ENCODE results near the gene SLC26A1. TPM values are rescaled to one million over a fixed set of nuclear protein-coding genes. Genes with fewer than 3 reads are reported as not detected.

Gene SLC26A1
- total RNA-seq, 1 experiment from 2014 or later, result 0.09 TPM

DNA sequence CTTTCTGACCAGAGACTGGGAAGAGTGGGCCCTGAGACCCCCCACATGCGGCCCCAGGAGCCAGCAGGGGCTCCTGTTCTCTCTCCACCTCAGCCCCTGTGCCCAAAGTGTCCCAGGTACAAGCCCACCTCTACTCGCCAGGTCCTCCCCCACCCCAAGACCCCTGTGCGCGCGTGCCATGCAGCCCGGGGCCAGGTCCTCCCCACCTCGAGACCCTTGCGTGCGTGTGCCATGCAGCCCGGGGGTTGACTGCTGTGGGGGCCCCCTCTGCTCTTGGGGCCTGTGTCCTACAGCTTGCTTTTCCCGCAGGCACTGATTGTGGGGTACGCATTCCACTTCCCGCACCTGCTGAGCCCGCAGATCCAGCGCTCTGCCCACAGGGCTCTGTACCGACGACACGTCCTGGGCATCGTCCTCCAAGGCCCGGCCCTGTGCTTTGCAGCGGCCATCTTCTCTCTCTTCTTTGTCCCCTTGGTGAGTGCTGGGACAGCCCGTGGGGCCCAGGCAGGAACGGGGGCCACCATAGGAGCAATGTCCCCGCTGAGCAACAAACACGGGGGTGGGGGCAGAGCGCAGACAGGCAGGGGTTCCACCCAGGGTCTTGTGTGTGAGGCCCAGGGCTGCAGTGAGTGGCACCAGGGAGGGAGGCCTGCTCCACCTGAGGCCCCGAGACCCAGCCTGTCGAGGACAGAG is 40.2 kb downstream of the SLC26A1 start:
- Histone ChIP-seq H3K4me2 (ENCODE audit: insufficient read depth, insufficient read length, low read length) (no peak overlapping the region), H3K4me1 (ENCODE audit: insufficient read depth, low read length) (no peaks in the 10 kb centered on the region), H2BK12ac (ENCODE audit: insufficient read length, low read depth, low read length) (no peak overlapping the region), H4K8ac (replicated peaks; ENCODE audit: insufficient read length, low read depth, low read length) (no peak overlapping the region), H4K20me1 (ENCODE audit: control insufficient read depth, insufficient read depth, insufficient read length) (no peaks in the 10 kb centered on the region), H2BK20ac (ENCODE audit: low read depth, low read length, poor library complexity, severe bottlenecking) (no peak overlapping the region), H3K79me2 (ENCODE audit: insufficient read depth, low read length) (no peaks in the 10 kb centered on the region), H2AK5ac (ENCODE audit: insufficient read length, low read length) (no peak overlapping the region), H3K14ac (ENCODE audit: insufficient read depth, low read length) (no peak overlapping the region; the same call in 1 of the 2 replicates), H3K27ac (ENCODE audit: insufficient read length, low read depth, low read length) (no peak overlapping the region), H3K23me2 (ENCODE audit: insufficient read length, low read depth, low read length, poor library complexity, severe bottlenecking) (no peaks in the 10 kb centered on the region), H3K9me3 (ENCODE audit: control insufficient read depth, low read depth, low read length) (no peaks in the 10 kb centered on the region), H2BK15ac (ENCODE audit: low read depth, low read length) (no peak overlapping the region), H3T11ph (ENCODE audit: low read length) (no peak overlapping the region), H2BK120ac (ENCODE audit: low read depth, low read length, poor library complexity, severe bottlenecking) (no peak overlapping the region), H3K23ac (ENCODE audit: insufficient read length, low read depth, low read length) (no peak overlapping the region), H4K91ac (ENCODE audit: insufficient read length, low read depth, low read length) (no peak overlapping the region), H2AFZ (ENCODE audit: low read length) (no peak overlapping the region), H3K4ac (ENCODE audit: low read depth, low read length) (no peak overlapping the region), H4K5ac (ENCODE audit: insufficient read length, low read depth, low read length) (no peak overlapping the region), H3K27me3 (ENCODE audit: insufficient read depth, low read length) (no peaks in the 10 kb centered on the region), H3K56ac (ENCODE audit: insufficient read length, low read depth, low read length) (no peak overlapping the region), H3K9ac (ENCODE audit: extremely low read depth, insufficient read length, low read length) (no peak overlapping the region), H3K18ac (ENCODE audit: insufficient read length, low read depth, low read length) (no peak overlapping the region), H3K79me1 (ENCODE audit: insufficient read depth, low read depth, low read length, poor library complexity, severe bottlenecking) (no peaks in the 10 kb centered on the region), H2BK5ac (ENCODE audit: insufficient read length, low read length) (no peak overlapping the region)
- no peak for TF ChIP-seq CTCF (conservative IDR thresholded peaks at IDR 0.05)
- Mint-ChIP-seq H3K27me3 (ENCODE audit: low read depth) (no peaks in the 10 kb centered on the region), H3K9me3 (no peaks in the 10 kb centered on the region), H3K4me1 (peaks cover 2 to 7% of the 10 kb centered on the region in 2 experiments; a peak in 3 of 4 replicates), H3K4me3 (no peak overlapping the region), H3K36me3 (ENCODE audit: insufficient read depth in 1 of 3, low read depth in 3 of 3) (no peaks in the 10 kb centered on the region; a peak in 1 of 7 replicates), H3K27ac (no peak overlapping the region)
- WGBS (ENCODE audit: extremely low coverage, insufficient read length, low lambda C conversion rate), result no CpG with 5 or more reads among the region's 28 CpGs
- DNase-seq, result no peak

Data from H9 (cell line).